SKM-1 treated with dmso at 0.1 percent for 144 hours (cell line): Measurements from ENCODE around the gene MED15.
A peak's percentile ranks its signal among the peaks of the same experiment; 100 is the strongest.
"Not testable (repeated sequence)": the region's sequence is repeated elsewhere in the genome, so short reads cannot be mapped to it uniquely, and the experiment has no call there.

ENCODE experiments used
- DNase-seq: peaks from one replicate; lab custom pipeline; 2025; ENCODE audit not compliant: unreplicated experiment; lab: John Stamatoyannopoulos, UW

The MED15 gene

GRCh38 chr22:20619045-20619892 lies 111.9 kb downstream of the MED15 start:
- no peak for DNase-seq

GRCh38 chr22:20619893-20620194 lies 112.4 kb downstream of the MED15 start:
- not testable (repeated sequence) for DNase-seq

GRCh38 chr22:20621162-20621561 lies 113.8 kb downstream of the MED15 start:
- DNase-seq: no peak

GRCh38 chr22:20622650-20623339 lies 115.4 kb downstream of the MED15 start:
- no peak for DNase-seq

- peak; percentile 3 for DNase-seq
Observed at GRCh38 chr22:20624161-20624616, 116.8 kb downstream of the MED15 start.

- no peak for DNase-seq
Observed at GRCh38 chr22:20625270-20625669, 117.9 kb downstream of the MED15 start.

GRCh38 chr22:20626811-20627210 lies 119.4 kb downstream of the MED15 start:
- no peak for DNase-seq

- DNase-seq: no peak
Observed at GRCh38 chr22:20627432-20627831, 120.0 kb downstream of the MED15 start.

GRCh38 chr22:20628081-20628939 lies 120.9 kb downstream of the MED15 start:
- DNase-seq: no peak

GRCh38 chr22:20629401-20629800 lies 122.0 kb downstream of the MED15 start:
- no peak for DNase-seq

GRCh38 chr22:20630873-20631617 lies 123.6 kb downstream of the MED15 start:
- DNase-seq: no peak

- DNase-seq: no peak
Observed at GRCh38 chr22:20632082-20632481, 124.7 kb downstream of the MED15 start.

GRCh38 chr22:20632518-20632917 lies 125.1 kb downstream of the MED15 start:
- no peak for DNase-seq

- DNase-seq: no peak
Observed at GRCh38 chr22:20634560-20635226, 127.3 kb downstream of the MED15 start.

- no peak for DNase-seq
Observed at GRCh38 chr22:20635227-20635591, 127.8 kb downstream of the MED15 start.

- no peak for DNase-seq
Observed at GRCh38 chr22:20636075-20636812, 128.8 kb downstream of the MED15 start.

GRCh38 chr22:20636945-20637344 lies 129.5 kb downstream of the MED15 start:
- DNase-seq: no peak
